Measurements from ENCODE around the gene PPP2R2C.

PPP2R2C gene

DNA sequence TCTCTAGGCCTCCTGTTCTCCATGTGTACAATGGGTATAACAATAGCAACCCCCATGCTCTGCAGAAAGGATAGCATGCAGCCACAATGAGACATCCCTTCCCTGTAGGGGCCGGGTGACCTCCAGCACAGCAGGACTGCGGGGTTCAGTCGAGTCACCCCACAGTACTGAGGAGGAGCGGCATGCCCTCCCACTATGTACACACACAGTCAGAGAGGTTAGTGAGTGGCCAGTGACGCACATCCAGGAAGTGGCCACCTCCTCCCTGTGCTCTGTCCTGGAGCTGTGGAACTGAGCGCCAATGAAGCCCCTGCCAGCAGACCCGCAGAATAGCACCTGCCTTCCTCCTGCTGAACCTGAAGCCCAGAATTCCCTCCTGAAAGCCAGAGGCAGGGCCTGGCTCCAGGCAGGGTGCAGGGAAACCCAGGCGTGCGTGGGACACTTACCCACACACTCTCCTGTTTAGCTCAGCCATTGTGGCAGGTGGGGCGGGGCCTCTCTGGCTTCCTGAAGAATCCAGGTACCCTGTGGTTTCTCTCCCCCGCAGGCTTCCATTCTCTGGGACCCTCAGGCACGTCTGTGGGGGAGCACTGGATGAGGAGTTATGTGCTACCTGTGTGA is 152.8 kb downstream of the PPP2R2C start:
- TF ChIP-seq, protein P1, sequence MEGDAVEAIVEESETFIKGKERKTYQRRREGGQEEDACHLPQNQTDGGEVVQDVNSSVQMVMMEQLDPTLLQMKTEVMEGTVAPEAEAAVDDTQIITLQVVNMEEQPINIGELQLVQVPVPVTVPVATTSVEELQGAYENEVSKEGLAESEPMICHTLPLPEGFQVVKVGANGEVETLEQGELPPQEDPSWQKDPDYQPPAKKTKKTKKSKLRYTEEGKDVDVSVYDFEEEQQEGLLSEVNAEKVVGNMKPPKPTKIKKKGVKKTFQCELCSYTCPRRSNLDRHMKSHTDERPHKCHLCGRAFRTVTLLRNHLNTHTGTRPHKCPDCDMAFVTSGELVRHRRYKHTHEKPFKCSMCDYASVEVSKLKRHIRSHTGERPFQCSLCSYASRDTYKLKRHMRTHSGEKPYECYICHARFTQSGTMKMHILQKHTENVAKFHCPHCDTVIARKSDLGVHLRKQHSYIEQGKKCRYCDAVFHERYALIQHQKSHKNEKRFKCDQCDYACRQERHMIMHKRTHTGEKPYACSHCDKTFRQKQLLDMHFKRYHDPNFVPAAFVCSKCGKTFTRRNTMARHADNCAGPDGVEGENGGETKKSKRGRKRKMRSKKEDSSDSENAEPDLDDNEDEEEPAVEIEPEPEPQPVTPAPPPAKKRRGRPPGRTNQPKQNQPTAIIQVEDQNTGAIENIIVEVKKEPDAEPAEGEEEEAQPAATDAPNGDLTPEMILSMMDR (IDR thresholded peaks at IDR 0.05; ENCODE audit: low read depth, low read length, missing control alignments), result no peak
- H3K4me3 ChIP-seq (ENCODE audit: low read depth, low read length), result no peak overlapping the region
- DNase-seq (ENCODE audit: low read depth), result no peak

DNA sequence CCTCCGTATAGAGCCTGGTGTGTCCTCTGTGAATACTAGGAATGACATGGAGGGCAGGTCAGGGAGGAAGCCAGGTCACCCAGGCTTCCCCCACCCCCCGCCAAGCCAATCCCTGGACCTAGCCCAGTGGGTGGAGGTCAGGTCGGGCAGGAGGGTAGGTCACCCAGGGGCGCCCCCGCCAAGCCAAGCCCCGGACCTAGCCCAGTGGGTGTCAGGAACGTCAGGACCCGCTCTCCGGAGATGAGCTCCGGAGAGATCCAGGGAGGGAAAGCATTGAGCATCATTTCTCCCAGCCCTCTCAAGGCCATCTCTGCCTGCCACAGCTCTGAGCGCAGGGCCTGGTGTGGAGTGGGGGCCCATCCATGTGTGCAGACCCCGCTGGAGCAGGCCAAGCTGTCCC is 154.2 kb downstream of the PPP2R2C start:
- DNase-seq (ENCODE audit: low read depth), result no peak
- TF ChIP-seq, protein P1 (IDR thresholded peaks at IDR 0.05; ENCODE audit: low read depth, low read length, missing control alignments), result no peak
- H3K4me3 ChIP-seq (ENCODE audit: low read depth, low read length), result no peak overlapping the region

DNA sequence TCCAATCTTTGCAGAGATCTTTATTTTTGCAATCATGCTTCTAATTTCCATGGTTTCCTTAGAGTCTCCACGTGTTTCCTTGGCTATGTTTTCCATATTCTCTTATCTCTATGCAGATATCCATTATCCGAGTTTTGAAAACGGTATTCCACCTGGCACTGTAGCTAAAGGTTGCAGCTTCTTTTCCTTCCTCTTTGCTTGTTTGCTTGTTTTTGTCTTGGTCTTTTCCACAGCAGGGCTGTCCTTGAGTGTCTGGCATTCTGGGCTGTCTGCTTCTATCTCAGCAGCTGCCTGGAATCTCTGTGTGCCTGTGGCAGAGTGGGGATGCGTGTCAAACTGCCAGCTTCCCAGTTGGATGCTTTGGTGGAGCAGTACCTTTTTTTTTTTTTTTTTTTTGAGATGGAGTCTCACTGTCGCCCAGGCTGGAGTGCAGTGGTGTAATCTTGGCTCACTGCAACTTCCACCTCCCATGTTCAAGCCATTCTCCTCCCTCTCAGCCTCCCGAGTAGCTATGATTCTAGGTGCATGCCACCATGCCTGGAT is 155.9 kb downstream of the PPP2R2C start:
- no peak overlapping the region for H3K4me3 ChIP-seq (ENCODE audit: low read depth, low read length)
- DNase-seq (ENCODE audit: low read depth), result no peak
- TF ChIP-seq, protein P1 (IDR thresholded peaks at IDR 0.05; ENCODE audit: low read depth, low read length, missing control alignments), result no peak

DNA sequence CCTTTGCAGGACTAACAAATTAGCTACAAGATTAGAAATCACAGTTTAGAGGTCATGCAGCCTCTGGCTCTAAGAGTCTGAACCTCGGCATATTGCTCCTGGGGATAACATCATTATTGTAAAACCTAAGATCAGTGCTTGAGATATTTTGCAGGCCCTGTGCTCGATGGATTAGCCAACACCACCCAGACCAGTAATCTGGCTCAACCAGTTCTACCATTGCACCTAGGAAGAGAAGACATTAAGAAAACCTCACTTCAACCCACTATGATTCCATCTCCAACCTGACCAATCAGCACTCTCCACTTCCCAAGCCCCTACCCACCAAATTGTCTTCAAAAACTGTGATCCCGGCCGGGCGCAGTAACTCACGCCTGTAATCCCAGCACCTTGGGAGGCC is 159.2 kb downstream of the PPP2R2C start:
- no peak for DNase-seq (ENCODE audit: low read depth)
- no peak overlapping the region for H3K4me3 ChIP-seq (ENCODE audit: low read depth, low read length)
- TF ChIP-seq, protein P1 (IDR thresholded peaks at IDR 0.05; ENCODE audit: low read depth, low read length, missing control alignments), result no peak

DNA sequence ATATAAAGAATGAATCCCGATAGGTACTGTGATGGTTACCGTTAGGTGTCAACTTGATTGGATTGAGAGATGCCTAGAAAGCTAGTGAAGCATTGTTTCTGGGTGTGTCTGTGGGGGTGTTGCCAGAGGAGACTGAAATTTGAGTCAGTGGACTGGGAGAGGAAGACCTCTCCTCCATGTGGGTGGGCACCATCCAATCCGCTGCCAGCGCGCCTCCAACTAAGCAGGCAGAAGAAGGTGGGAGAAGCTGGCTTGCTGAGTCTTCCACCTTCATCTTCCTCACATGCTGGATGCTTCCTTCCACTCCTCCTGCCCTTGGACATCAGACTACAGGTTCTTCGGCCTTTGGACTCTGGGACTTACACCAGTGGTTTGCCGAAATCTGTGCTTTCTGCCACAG is 162.6 kb downstream of the PPP2R2C start:
- TF ChIP-seq, protein P1 (IDR thresholded peaks at IDR 0.05; ENCODE audit: low read depth, low read length, missing control alignments), result no peak
- no peak for DNase-seq (ENCODE audit: low read depth)
- no peak overlapping the region for H3K4me3 ChIP-seq (ENCODE audit: low read depth, low read length)

DNA sequence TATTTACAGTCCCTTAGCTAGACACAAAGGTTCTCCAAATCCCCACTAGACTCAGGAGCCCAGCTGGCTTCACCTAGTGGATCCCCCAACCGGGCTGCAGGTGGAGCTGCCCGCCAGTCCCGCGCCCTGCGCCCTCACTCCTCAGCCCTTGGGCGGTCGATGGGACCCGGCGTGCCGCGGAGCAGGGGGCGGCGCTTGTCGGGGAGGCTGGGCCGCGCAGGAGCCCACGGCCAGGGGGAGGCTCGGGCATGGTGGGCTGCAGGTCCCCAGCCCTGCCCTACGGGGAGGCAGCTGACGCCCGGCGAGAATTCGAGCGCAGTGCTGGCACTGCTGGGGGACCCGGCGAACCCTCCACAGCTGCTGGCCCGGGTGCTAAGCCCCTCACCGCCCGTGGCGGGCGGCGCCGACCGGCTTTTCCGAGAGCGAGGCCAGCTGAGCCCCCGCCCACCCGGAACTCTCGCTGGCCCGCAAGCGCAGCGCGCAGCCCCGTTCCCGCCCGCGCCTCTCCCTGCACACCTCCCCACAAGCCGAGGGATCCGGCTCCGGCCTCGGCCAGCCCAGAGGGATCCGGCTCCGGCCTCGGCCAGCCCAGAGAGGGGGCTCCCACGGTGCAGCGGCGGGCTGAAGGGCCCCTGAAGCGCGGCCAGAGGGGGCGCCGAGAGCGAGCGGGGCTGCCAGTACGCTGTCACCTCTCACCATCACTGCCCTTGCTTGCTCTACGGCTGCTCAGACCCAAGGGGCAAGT is 163.3 kb downstream of the PPP2R2C start:
- no peak for DNase-seq (ENCODE audit: low read depth)
- no peak overlapping the region for H3K4me3 ChIP-seq (ENCODE audit: low read depth, low read length)
- TF ChIP-seq, protein P1 (IDR thresholded peaks at IDR 0.05; ENCODE audit: low read depth, low read length, missing control alignments), result no peak
